ENCODE results near the gene DTNB. TPM values are rescaled to one million over a fixed set of nuclear protein-coding genes. Genes with fewer than 3 reads are reported as not detected.

The DTNB gene
- total and polyA plus RNA-seq, 12 donors, result 4.7 to 27.5 (median 9.4) TPM

DNA sequence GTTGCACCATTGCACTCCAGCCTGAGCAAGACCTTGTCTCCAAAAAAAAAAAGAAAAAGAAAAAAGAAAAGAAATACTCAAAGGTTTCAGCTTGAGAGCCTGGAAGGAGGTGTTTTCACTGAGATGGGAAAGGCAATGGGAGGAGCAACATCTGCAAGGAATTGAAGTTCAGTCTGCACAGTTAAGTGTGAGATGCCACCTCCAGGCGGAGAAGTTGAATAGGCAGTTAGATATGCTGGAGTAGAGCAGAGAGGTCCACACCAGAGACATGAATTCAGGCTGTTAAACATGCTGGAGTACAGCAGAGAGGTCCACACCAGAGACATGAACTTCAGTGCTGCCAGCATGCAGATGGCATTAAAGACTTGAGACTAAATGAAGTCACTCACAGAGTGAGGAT is 41.4 kb upstream of the DTNB start:
- no peaks in the 10 kb centered on the region for H3K27me3 ChIP-seq
- no peak for DNase-seq
- no peak overlapping the region for H3K4me3 ChIP-seq
- intact Hi-C loops (cut with DNase I), result no loop called here
- TF ChIP-seq, protein P1, sequence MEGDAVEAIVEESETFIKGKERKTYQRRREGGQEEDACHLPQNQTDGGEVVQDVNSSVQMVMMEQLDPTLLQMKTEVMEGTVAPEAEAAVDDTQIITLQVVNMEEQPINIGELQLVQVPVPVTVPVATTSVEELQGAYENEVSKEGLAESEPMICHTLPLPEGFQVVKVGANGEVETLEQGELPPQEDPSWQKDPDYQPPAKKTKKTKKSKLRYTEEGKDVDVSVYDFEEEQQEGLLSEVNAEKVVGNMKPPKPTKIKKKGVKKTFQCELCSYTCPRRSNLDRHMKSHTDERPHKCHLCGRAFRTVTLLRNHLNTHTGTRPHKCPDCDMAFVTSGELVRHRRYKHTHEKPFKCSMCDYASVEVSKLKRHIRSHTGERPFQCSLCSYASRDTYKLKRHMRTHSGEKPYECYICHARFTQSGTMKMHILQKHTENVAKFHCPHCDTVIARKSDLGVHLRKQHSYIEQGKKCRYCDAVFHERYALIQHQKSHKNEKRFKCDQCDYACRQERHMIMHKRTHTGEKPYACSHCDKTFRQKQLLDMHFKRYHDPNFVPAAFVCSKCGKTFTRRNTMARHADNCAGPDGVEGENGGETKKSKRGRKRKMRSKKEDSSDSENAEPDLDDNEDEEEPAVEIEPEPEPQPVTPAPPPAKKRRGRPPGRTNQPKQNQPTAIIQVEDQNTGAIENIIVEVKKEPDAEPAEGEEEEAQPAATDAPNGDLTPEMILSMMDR (IDR thresholded peaks at IDR 0.05), result no peak
- TF ChIP-seq POLR2A (IDR thresholded peaks at IDR 0.05), result no peak
- WGBS, 4 donors, result 77 to 90% (median 82%) methylated on average over 1 of the region's 1 CpG
- no peaks in the 10 kb centered on the region for H3K4me1 ChIP-seq (replicated peaks in 1 of 2)
- H3K36me3 ChIP-seq (replicated peaks in 1 of 2), result no peaks in the 10 kb centered on the region
- H3K27ac ChIP-seq, result no peak overlapping the region
- H3K9me3 ChIP-seq (replicated peaks in 1 of 3), result no peaks in the 10 kb centered on the region

DNA sequence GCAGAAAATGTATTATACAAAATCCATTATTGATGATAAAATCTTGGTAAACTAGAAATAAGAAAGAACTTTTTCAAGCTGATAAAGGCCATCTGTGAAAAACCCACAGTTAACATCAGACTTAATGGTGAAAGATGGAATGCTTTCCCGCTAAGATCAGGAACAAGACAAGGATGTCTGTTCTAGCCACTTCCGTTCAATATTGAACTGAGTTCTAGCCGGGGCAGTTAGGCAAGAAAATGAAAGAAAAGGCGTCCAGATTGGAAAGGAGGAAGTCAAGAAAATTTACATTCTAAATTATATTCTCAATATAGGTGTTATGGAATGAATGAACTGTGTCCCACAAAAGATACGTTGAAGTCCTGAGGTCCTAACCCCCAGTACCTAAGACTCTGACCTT is 39.1 kb upstream of the DTNB start:
- H3K9me3 ChIP-seq (replicated peaks in 1 of 3), result no peaks in the 10 kb centered on the region
- DNase-seq, result no peak
- TF ChIP-seq, protein P1 (IDR thresholded peaks at IDR 0.05), result no peak
- no peak for TF ChIP-seq POLR2A (IDR thresholded peaks at IDR 0.05)
- H3K27ac ChIP-seq, result no peak overlapping the region
- no peaks in the 10 kb centered on the region for H3K36me3 ChIP-seq (replicated peaks in 1 of 2)
- intact Hi-C loops (cut with DNase I), result no loop called here
- no peak overlapping the region for H3K4me3 ChIP-seq
- H3K27me3 ChIP-seq, result no peaks in the 10 kb centered on the region
- WGBS, 4 donors, result 65 to 72% (median 70%) methylated on average over 5 of the region's 5 CpGs
- no peaks in the 10 kb centered on the region for H3K4me1 ChIP-seq (replicated peaks in 1 of 2)

DNA sequence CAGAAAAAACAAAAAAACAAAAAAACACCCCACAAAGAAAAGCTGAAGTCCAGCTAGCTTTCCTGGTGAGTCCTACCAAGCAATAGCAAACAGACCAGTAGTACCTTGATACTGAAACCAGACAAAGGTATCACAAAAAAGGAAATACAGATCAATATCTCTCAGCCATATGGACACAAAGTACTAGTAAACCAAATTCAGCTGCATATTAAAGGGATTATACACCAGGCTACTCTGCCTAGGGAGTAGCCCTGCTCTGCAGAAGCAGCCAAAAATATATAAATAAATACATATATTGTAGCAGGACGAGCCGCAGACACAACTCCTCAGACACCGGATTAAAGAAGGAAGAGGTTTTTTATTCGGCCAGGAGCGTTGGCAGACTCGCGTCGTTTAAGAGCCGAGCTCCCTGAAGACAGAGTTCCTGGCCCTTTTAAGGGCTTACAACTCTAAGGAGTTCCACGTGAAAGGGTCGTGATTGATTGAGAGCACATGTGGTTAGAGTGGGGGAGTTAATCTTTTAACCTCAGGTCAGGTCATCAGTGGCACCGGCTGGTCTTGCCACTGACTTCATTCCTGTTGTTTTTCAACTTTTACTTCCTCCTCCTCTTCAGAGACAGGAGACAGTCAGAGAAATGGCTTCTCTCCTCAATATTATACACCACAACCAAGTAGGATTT is 38.4 kb upstream of the DTNB start:
- no peak overlapping the region for H3K4me3 ChIP-seq
- 28 to 48% (median 35%) methylated on average over 11 to 12 of the region's 12 CpGs for WGBS, 4 donors
- TF ChIP-seq, protein P1 (IDR thresholded peaks at IDR 0.05), result no peak
- no peak for TF ChIP-seq POLR2A (IDR thresholded peaks at IDR 0.05)
- no peak overlapping the region for H3K27ac ChIP-seq
- no peaks in the 10 kb centered on the region for H3K36me3 ChIP-seq (replicated peaks in 1 of 2)
- H3K27me3 ChIP-seq, result no peaks in the 10 kb centered on the region
- no peaks in the 10 kb centered on the region for H3K4me1 ChIP-seq (replicated peaks in 1 of 2)
- no peak for DNase-seq
- no peaks in the 10 kb centered on the region for H3K9me3 ChIP-seq (replicated peaks in 1 of 3)
- intact Hi-C loops (cut with DNase I), result no loop called here

DNA sequence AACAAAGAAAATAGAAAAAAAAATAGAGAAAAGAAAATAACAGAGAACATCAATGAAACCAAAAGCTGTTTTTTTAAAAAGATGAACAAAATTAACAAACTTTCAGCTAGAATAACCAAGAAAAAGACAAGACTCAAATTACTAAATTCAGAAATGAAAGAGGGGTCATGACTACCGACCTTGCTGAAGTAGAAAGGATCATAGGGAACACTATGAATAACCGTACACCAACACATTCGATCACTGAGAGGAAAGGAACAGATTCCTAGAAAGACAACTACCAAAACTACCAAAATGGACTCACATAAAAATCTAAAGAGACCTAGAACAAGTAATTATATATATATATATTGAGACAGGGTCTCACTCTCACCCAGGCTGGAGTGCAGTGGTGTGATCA is 37.4 kb upstream of the DTNB start:
- 82 to 89% (median 83%) methylated on average over 3 of the region's 3 CpGs for WGBS, 4 donors
- DNase-seq, result no peak
- no peaks in the 10 kb centered on the region for H3K9me3 ChIP-seq (replicated peaks in 1 of 3)
- intact Hi-C loops (cut with DNase I), result no loop called here
- no peak overlapping the region for H3K4me3 ChIP-seq
- H3K36me3 ChIP-seq (replicated peaks in 1 of 2), result no peaks in the 10 kb centered on the region
- H3K27me3 ChIP-seq, result no peaks in the 10 kb centered on the region
- TF ChIP-seq, protein P1 (IDR thresholded peaks at IDR 0.05), result no peak
- TF ChIP-seq POLR2A (IDR thresholded peaks at IDR 0.05), result no peak
- H3K27ac ChIP-seq, result no peak overlapping the region
- H3K4me1 ChIP-seq (replicated peaks in 1 of 2), result no peaks in the 10 kb centered on the region
